Transverse colon (tissue), 4 donors: ENCODE measurements around the gene HAGH.
"Not testable (repeated sequence)": the region's sequence is repeated elsewhere in the genome, so short reads cannot be mapped to it uniquely, and the experiment has no call there.

Experiments
- POLR2AphosphoS5 ChIP-seq, 3 donors: sonication (generic); formaldehyde crosslinking; IDR thresholded peaks; one replicate each; pipeline ENCODE4 v1.6.1; 2016; ENCODE audit warnings: antibody characterized with exemption in 3 of 3
- TF ChIP-seq, protein P1 (sequence below), 5 experiments: fragments of 200-600 bp in 3 of 5; fragments of 450-650 bp in 2 of 5; sonication (generic) in 3 of 5; IDR thresholded peaks; 1 replicate in 2 of 5; 2 replicates in 3 of 5; pipeline ENCODE4 v1.5.1; 2016 to 2017; ENCODE audit warnings: antibody characterized with exemption in 5 of 5, inconsistent platforms in 3 of 5, mild to moderate bottlenecking in 2 of 5, moderate library complexity in 1 of 5

DNA sequence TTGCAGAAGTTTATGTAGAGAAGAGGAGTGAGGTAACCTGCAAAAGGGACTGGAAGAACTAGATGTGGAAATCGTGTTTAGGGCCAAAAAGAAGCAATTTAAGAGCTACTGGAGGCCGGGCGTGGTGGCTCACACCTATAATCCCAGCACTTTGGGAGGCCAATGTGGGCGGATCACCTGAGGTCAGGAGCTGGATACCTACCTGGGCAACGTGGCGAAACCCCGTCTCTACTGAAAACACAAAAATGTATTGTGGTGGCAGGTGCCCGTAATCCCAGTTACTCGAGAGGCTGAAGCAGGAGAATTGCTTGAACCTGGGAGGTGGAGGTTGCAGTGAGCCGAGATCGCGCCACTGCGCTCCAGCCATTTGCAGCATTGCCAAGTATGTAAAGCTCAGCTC, 49.4 kb upstream of the HAGH start:
- TF ChIP-seq, protein P1, sequence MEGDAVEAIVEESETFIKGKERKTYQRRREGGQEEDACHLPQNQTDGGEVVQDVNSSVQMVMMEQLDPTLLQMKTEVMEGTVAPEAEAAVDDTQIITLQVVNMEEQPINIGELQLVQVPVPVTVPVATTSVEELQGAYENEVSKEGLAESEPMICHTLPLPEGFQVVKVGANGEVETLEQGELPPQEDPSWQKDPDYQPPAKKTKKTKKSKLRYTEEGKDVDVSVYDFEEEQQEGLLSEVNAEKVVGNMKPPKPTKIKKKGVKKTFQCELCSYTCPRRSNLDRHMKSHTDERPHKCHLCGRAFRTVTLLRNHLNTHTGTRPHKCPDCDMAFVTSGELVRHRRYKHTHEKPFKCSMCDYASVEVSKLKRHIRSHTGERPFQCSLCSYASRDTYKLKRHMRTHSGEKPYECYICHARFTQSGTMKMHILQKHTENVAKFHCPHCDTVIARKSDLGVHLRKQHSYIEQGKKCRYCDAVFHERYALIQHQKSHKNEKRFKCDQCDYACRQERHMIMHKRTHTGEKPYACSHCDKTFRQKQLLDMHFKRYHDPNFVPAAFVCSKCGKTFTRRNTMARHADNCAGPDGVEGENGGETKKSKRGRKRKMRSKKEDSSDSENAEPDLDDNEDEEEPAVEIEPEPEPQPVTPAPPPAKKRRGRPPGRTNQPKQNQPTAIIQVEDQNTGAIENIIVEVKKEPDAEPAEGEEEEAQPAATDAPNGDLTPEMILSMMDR (IDR thresholded peaks at IDR 0.05): not testable (repeated sequence)
- TF ChIP-seq POLR2AphosphoS5 (IDR thresholded peaks at IDR 0.05): not testable (repeated sequence)
